Hepatocyte (in vitro differentiated cells): ENCODE measurements around the gene NPHP4.

Source experiments
- CTCF ChIP-seq: fragments of 200-600 bp; sonication (generic); IDR thresholded peaks from 2 replicates; pipeline ENCODE4 v1.5.1; 2016; ENCODE audit warnings: antibody characterized with exemption, mild to moderate bottlenecking; ENCODE audit not compliant: poor library complexity
- EZH2 ChIP-seq: fragments of 200-600 bp; sonication (generic); IDR thresholded peaks from 2 replicates; pipeline ENCODE4 v1.6.1; 2016; ENCODE audit warnings: antibody characterized with exemption, mild to moderate bottlenecking, borderline replicate concordance
- EZH2phosphoT487 ChIP-seq: fragments of 200-600 bp; sonication (generic); IDR thresholded peaks from one replicate; pipeline ENCODE4 v1.6.1; 2018; ENCODE audit warnings: antibody characterized with exemption, mild to moderate bottlenecking, low read depth, moderate library complexity; ENCODE audit not compliant: unreplicated experiment, severe bottlenecking

GRCh38 chr1:5822726-5823125 lies 169.5 kb downstream of the NPHP4 start:
- TF ChIP-seq CTCF: no peak
- no peak for TF ChIP-seq EZH2
- TF ChIP-seq EZH2phosphoT487: no peak
